CD4-positive, alpha-beta T cell treated with Interleukin-12 subunit alpha and Interleukin-12 subunit beta, for 1 hour (primary cell): ENCODE measurements around the gene YBX2.
"Not testable (repeated sequence)": the region's sequence is repeated elsewhere in the genome, so short reads cannot be mapped to it uniquely, and the experiment has no call there.

Experiments
- DNase-seq: peaks from one replicate; pipeline ENCODE4 v3.0.0-alpha.2; 2020

Gene YBX2

GRCh38 chr17:7294614-7295153 lies at the start of gene YBX2:
Gene YBX2, minus strand, starts transcription at chr17:7294639. Its CDS starts 139 bp downstream, at chr17:7294500.
- peak; percentile 87 for DNase-seq

GRCh38 chr17:7343250-7343649 lies 48.8 kb upstream of the YBX2 start:
- DNase-seq: no peak

- DNase-seq: no peak
Observed at GRCh38 chr17:7341842-7342241, 47.4 kb upstream of the YBX2 start.

GRCh38 chr17:7340179-7340578 lies 45.7 kb upstream of the YBX2 start:
- DNase-seq: no peak

GRCh38 chr17:7337600-7337999 lies 43.2 kb upstream of the YBX2 start:
- DNase-seq: not testable (repeated sequence)

- peak; percentile 87 for DNase-seq
Observed at GRCh38 chr17:7336240-7337175, 42.1 kb upstream of the YBX2 start, which contains the start of gene ACAP1. Gene ACAP1, plus strand, starts transcription at chr17:7336529. Its CDS starts 206 bp downstream, at chr17:7336735.

- DNase-seq: not testable (repeated sequence)
Observed at GRCh38 chr17:7335765-7336164, 41.3 kb upstream of the YBX2 start.

GRCh38 chr17:7334938-7335538 lies 40.6 kb upstream of the YBX2 start:
- DNase-seq: no peak

- peak; percentile 64 for DNase-seq
Observed at GRCh38 chr17:7332600-7333069, 38.2 kb upstream of the YBX2 start.

GRCh38 chr17:7332111-7332510 lies 37.7 kb upstream of the YBX2 start:
- DNase-seq: no peak

GRCh38 chr17:7330638-7331015 lies 36.2 kb upstream of the YBX2 start:
- no peak for DNase-seq

- DNase-seq: peak; percentile 83
Observed at GRCh38 chr17:7329997-7330637, 35.7 kb upstream of the YBX2 start.

- peak; percentile 98 for DNase-seq
Observed at GRCh38 chr17:7329374-7329996, 35.0 kb upstream of the YBX2 start.

GRCh38 chr17:7328840-7329373 lies 34.5 kb upstream of the YBX2 start, which contains the start of gene NEURL4:
Gene NEURL4, minus strand, starts transcription at chr17:7329335. Its CDS starts 23 bp downstream, at chr17:7329312.
- DNase-seq: peak; percentile 50

GRCh38 chr17:7328009-7328408 lies 33.6 kb upstream of the YBX2 start:
- DNase-seq: no peak

- DNase-seq: no peak
Observed at GRCh38 chr17:7327501-7327900, 33.1 kb upstream of the YBX2 start.

- no peak for DNase-seq
Observed at GRCh38 chr17:7327056-7327455, 32.6 kb upstream of the YBX2 start.

- DNase-seq: no peak
Observed at GRCh38 chr17:7326186-7326585, 31.7 kb upstream of the YBX2 start.

- DNase-seq: no peak
Observed at GRCh38 chr17:7325031-7325528, 30.6 kb upstream of the YBX2 start.

GRCh38 chr17:7324438-7324779 lies 30.0 kb upstream of the YBX2 start:
- DNase-seq: no peak

GRCh38 chr17:7323731-7324437 lies 29.4 kb upstream of the YBX2 start:
- peak; percentile 73 for DNase-seq
